K562 (cell line): ENCODE results near the gene PCK1. TPM values are rescaled to one million over a fixed set of nuclear protein-coding genes. Genes with fewer than 3 reads are reported as not detected.
A peak's percentile ranks its signal among the peaks of the same experiment; 100 is the strongest.

Experiments used
- ATAC-seq: fragments of 200-7000 bp; cut with Tn5 transposase; 3 replicates; pipeline ENCODE4 v1.9.1; 2020; ENCODE audit warnings: moderate library complexity
- BruUV-seq: library from RNA; stranded (reverse); fragments of 400-500 nt; replicated peaks from 2 replicates; lab custom pipeline; 2021; lab: Mats Ljungman, UMichigan
- CTCF ChIA-PET: fragments of 300-600 bp; formaldehyde crosslinking; extraction: SDS; loops from one replicate; lab custom pipeline; 2021; ENCODE audit warnings: low intra/inter-chr PET ratio; lab: Yijun Ruan, JAX
- POLR2A ChIA-PET: fragments of 300-600, 350-650 bp; sonication (Branson Sonifier 250); formaldehyde crosslinking; extraction: SDS; loops from one replicate; lab custom pipeline; 2021; ENCODE audit warnings: antibody characterized with exemption, inconsistent platforms; lab: Yijun Ruan, JAX
- DNase-seq, 4 experiments: peaks; one replicate each; pipeline versions ENCODE4 v3.0.0 to v3.0.0-alpha.2; 2011 to 2018; ENCODE audit warnings: low spot score in 3 of 4, mixed read lengths in 3 of 4; ENCODE audit errors: extremely low read depth in 1 of 4
- FAIRE-seq: peaks from 2 replicates; lab custom pipeline; 2011; peaks lifted over from hg19 to GRCh38; lab: Jason Lieb, UNC
- H2AFZ ChIP-seq: 2 replicates; pipeline ENCODE4 v1.6.0; 2011; ENCODE audit warnings: low read depth, low read length, control low read depth, inconsistent platforms
- H3K27ac ChIP-seq: fragments of 200-600 bp; 3 replicates; pipeline ENCODE4 v1.8.0; 2011; ENCODE audit warnings: low read depth, mild to moderate bottlenecking, control low read depth, inconsistent platforms, low read length, moderate library complexity, mixed read lengths; ENCODE audit errors: extremely low read depth
- H3K27me3 ChIP-seq, 2 experiments: fragments of 300-600 bp in 1 of 2; 2 replicates in 1 of 2; 3 replicates in 1 of 2; pipeline versions ENCODE4 v1.6.0 to v1.8.0; 2011; ENCODE audit warnings: inconsistent platforms in 2 of 2, low read length in 2 of 2, mild to moderate bottlenecking in 1 of 2, mixed read lengths in 1 of 2, moderate library complexity in 1 of 2; ENCODE audit not compliant: control insufficient read depth in 2 of 2, insufficient read depth in 2 of 2
- H3K36me3 ChIP-seq: fragments of 300-600 bp; 3 replicates; pipeline ENCODE4 v1.8.0; 2011; ENCODE audit warnings: mild to moderate bottlenecking, low read length, inconsistent platforms; ENCODE audit not compliant: control insufficient read depth, insufficient read depth
- H3K4me1 ChIP-seq, 2 experiments: fragments of 200-600 bp in 1 of 2; replicated peaks in 1 of 2; 2 replicates in 1 of 2; 3 replicates in 1 of 2; pipeline versions ENCODE4 v1.5.1 to v1.8.0; 2011; ENCODE audit warnings: inconsistent platforms in 2 of 2, low read length in 2 of 2, mild to moderate bottlenecking in 1 of 2, mixed read lengths in 1 of 2, moderate library complexity in 1 of 2; ENCODE audit not compliant: control insufficient read depth in 2 of 2, insufficient read depth in 2 of 2
- H3K4me2 ChIP-seq: 2 replicates; pipeline ENCODE4 v1.6.1; 2011; ENCODE audit warnings: low read length, control low read depth, inconsistent platforms, mixed read lengths; ENCODE audit not compliant: insufficient read depth
- H3K4me3 ChIP-seq: fragments of 200-600 bp; sonication (generic), shearing (Covaris generic); 2 replicates; pipeline ENCODE4 v1.5.1; 2016; ENCODE audit warnings: control low read depth, inconsistent platforms
- H3K79me2 ChIP-seq: fragments of 200-600 bp; 3 replicates; pipeline ENCODE4 v1.8.0; 2011; ENCODE audit warnings: low read length, inconsistent platforms; ENCODE audit not compliant: control insufficient read depth, insufficient read depth
- H3K9ac ChIP-seq, 2 experiments: 2 replicates each; pipeline versions ENCODE4 v1.6.0 to v1.6.1; 2011; ENCODE audit warnings: low read depth in 2 of 2, low read length in 2 of 2, control low read depth in 1 of 2, inconsistent platforms in 1 of 2, mild to moderate bottlenecking in 1 of 2, mixed read lengths in 1 of 2; ENCODE audit not compliant: insufficient read depth in 1 of 2
- H3K9me1 ChIP-seq: one replicate; pipeline ENCODE4 v1.6.0; 2011; ENCODE audit warnings: inconsistent platforms, mild to moderate bottlenecking, low read length, moderate library complexity; ENCODE audit not compliant: control insufficient read depth, insufficient read depth
- H3K9me3 ChIP-seq: replicated peaks from 2 replicates; pipeline ENCODE4 v1.5.1; 2011; ENCODE audit warnings: low read depth, low read length, inconsistent platforms; ENCODE audit not compliant: control insufficient read depth, insufficient read depth
- H4K20me1 ChIP-seq: replicated peaks from 2 replicates; pipeline ENCODE4 v1.6.1; 2011; ENCODE audit warnings: low read length, inconsistent platforms, mixed read lengths; ENCODE audit not compliant: control insufficient read depth, insufficient read depth
- AFF1 ChIP-seq, 2 experiments: fragments of 450-650 bp; IDR thresholded peaks; 2 replicates each; pipeline ENCODE4 v1.6.1; 2018; ENCODE audit warnings: mild to moderate bottlenecking in 2 of 2, low read depth in 1 of 2; ENCODE audit not compliant: partially characterized antibody in 2 of 2
- CTCFL ChIP-seq: IDR thresholded peaks from 2 replicates; pipeline ENCODE4 v1.6.1; 2011; ENCODE audit warnings: borderline replicate concordance, low read depth, mild to moderate bottlenecking, moderate library complexity, low read length; ENCODE audit not compliant: insufficient read depth, poor library complexity, severe bottlenecking
- ETV5 ChIP-seq: sonication (generic); formaldehyde crosslinking; IDR thresholded peaks from 2 replicates; pipeline ENCODE4 v1.4.0; 2020; ENCODE audit warnings: low read depth, mild to moderate bottlenecking, missing genetic modification reagents
- NKRF ChIP-seq: fragments of 450-650 bp; IDR thresholded peaks from 2 replicates; pipeline ENCODE4 v1.6.1; 2016; ENCODE audit warnings: borderline replicate concordance
- TAL1 ChIP-seq: fragments of 450-650 bp; IDR thresholded peaks from 2 replicates; pipeline ENCODE4 v1.6.1; 2016; ENCODE audit warnings: mild to moderate bottlenecking
- ZBED1 ChIP-seq: IDR thresholded peaks from 2 replicates; pipeline ENCODE4 v1.6.1; 2014
- ZNF655 ChIP-seq: fragments of 250-450 bp; sonication (Bioruptor Pico); IDR thresholded peaks from 2 replicates; pipeline ENCODE4 v1.5.0; 2021
- WGBS: fragments of 100-300 bp; shearing (Covaris generic); methylation state at CpG from one replicate; pipeline ENCODE4 v1.1.6; 2016; ENCODE audit warnings: low coverage, mixed read lengths; ENCODE audit not compliant: insufficient coverage; ENCODE audit errors: missing lambda C conversion rate; 5-methylcytosine and 5-hydroxymethylcytosine counted together
- in situ Hi-C: fragments of 300-500 bp; cut with MboI; formaldehyde crosslinking; loops from 4 replicates; pipeline ENCODE4 v1.15.0; 2018; ENCODE audit warnings: inconsistent platforms, mixed read lengths
- intact Hi-C: fragments of 100-400 bp; cut with micrococcal nuclease; formaldehyde crosslinking; loops from 2 replicates; pipeline ENCODE4 v1.14.2; 2022
- polyA plus RNA-seq, 8 experiments: library from polyadenylated mRNA; depleted of rRNA in 4 of 8; stranded (reverse) in 5 of 8; unstranded in 3 of 8; fragments of >200 nt; fragmentation: Nextera tagmentation in 2 of 8; fragmentation: Illumina TruSeq in 1 of 8; extraction: Ambion mirVana in 2 of 8; extraction: Trizol in 1 of 8; gene quantifications; 2 replicates each; pipeline versions ENCODE4 v1.2.1 to v1.2.3, GENCODE V29; 2011 to 2014; ENCODE audit warnings: inconsistent platforms in 1 of 8, missing spikeins in 1 of 8
- total RNA-seq, 7 experiments: library from RNA; depleted of rRNA in 6 of 7; stranded (reverse); fragments of >200 nt in 6 of 7; fragmentation: Illumina TruSeq in 2 of 7; extraction: Trizol in 2 of 7; gene quantifications; 2 replicates each; pipeline versions ENCODE4 v1.2.1 to v1.2.3, GENCODE V29; 2011 to 2021; ENCODE audit warnings: low replicate concordance in 1 of 7

Gene PCK1
- total and polyA plus RNA-seq, 9 of the 15 experiments (the other 6 are each of a cell fraction or from before 2014, with no cell fraction given): 0.05 to 0.73 (median 0.15) TPM

GRCh38 chr20:57532104-57532503, 28.8 kb upstream of the PCK1 start (continued):
- TF ChIP-seq ZBED1: no peak
- TF ChIP-seq, all 486 proteins: peak for 0

- in situ Hi-C loops: no loop called here
- no peaks in the 10 kb centered on the region for H4K20me1 ChIP-seq
- ChIA-PET POLR2A (no interaction called here), CTCF (no interaction called here)
- intact Hi-C loops: no loop called here
- no peaks in the 10 kb centered on the region for H3K27me3 ChIP-seq
- peak; percentile 93 for ATAC-seq
- H3K79me2 ChIP-seq: no peaks in the 10 kb centered on the region
- H3K9me1 ChIP-seq: no peaks in the 10 kb centered on the region
- no peak overlapping the region for H3K4me3 ChIP-seq
- H3K4me2 ChIP-seq: peak overlapping the region; percentile 46
- peaks cover 2 to 6% of the 10 kb centered on the region in 2 experiments; a peak in 3 of 5 replicates for H3K4me1 ChIP-seq
- no peak overlapping the region; the same call in 2 of the 3 replicates for H3K27ac ChIP-seq
- no TSS peak for BruUV-seq
- H3K9ac ChIP-seq: no peak overlapping the region; a peak in 1 of 4 replicates
- peaks cover 21% of the 10 kb centered on the region for H3K9me3 ChIP-seq
- FAIRE-seq: peak; percentile 88
- DNase-seq: peak in 3 of 4 experiments; percentile 18 to 75 (median 58)
- 5% methylated on average over 5 of the region's 5 CpGs for whole genome bisulfite sequencing
- no peaks in the 10 kb centered on the region for H3K36me3 ChIP-seq
- peak overlapping the region; percentile 49 for H2AFZ ChIP-seq
- TF ChIP-seq ETV5 (CRISPR knock-in tag) (no peak), TAL1 (peak; percentile 29; the same call in 1 of the 2 replicates), ZNF655 (CRISPR knock-in tag) (no peak), AFF1 (IDR thresholded peaks at IDR 0.05; ENCODE audit: low read depth in 1 of 2, partially characterized antibody in 2 of 2) (no peak), CTCFL (no peak), NKRF (no peak)
Measured at GRCh38 chr20:57535297-57535696, 25.6 kb upstream of the PCK1 start.
